Esophagus muscularis mucosa (tissue), 4 donors: Measurements from ENCODE around the gene MAN1B1.

ENCODE experiments used
- EP300 ChIP-seq: sonication (generic); formaldehyde crosslinking; IDR thresholded peaks from one replicate; pipeline ENCODE4 v1.6.1; 2017; ENCODE audit warnings: antibody characterized with exemption
- POLR2A ChIP-seq: fragments of 450-650 bp; IDR thresholded peaks from one replicate; pipeline ENCODE4 v1.6.1; 2017; ENCODE audit warnings: antibody characterized with exemption, moderate library complexity, mild to moderate bottlenecking, low read depth
- POLR2AphosphoS5 ChIP-seq, 2 donors: sonication (generic); formaldehyde crosslinking; IDR thresholded peaks; one replicate each; pipeline ENCODE4 v1.6.1; 2017; ENCODE audit warnings: antibody characterized with exemption in 2 of 2
- TF ChIP-seq, protein P1 (sequence below), 3 experiments: fragments of 200-600 bp in 2 of 3; fragments of 450-650 bp in 1 of 3; sonication (generic) in 2 of 3; IDR thresholded peaks; one replicate each; pipeline ENCODE4 v1.5.1; 2017 to 2019; ENCODE audit warnings: antibody characterized with exemption in 3 of 3, mild to moderate bottlenecking in 2 of 3, moderate library complexity in 1 of 3

DNA sequence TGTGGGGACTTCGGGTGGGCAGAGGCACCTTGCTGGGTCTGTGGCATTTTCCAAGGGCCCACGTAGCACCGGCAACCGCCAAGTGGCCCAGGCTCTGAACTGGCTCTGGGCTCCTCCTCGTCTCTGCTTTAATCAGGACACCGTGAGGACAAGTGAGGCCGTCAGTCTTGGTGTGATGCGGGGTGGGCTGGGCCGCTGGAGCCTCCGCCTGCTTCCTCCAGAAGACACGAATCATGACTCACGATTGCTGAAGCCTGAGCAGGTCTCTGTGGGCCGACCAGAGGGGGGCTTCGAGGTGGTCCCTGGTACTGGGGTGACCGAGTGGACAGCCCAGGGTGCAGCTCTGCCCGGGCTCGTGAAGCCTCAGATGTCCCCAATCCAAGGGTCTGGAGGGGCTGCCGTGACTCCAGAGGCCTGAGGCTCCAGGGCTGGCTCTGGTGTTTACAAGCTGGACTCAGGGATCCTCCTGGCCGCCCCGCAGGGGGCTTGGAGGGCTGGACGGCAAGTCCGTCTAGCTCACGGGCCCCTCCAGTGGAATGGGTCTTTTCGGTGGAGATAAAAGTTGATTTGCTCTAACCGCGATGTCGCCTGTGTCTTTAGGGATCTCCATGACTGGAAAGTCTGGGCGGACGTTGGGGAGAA, 21.9 kb downstream of the MAN1B1 start:
- TF ChIP-seq, protein P1, sequence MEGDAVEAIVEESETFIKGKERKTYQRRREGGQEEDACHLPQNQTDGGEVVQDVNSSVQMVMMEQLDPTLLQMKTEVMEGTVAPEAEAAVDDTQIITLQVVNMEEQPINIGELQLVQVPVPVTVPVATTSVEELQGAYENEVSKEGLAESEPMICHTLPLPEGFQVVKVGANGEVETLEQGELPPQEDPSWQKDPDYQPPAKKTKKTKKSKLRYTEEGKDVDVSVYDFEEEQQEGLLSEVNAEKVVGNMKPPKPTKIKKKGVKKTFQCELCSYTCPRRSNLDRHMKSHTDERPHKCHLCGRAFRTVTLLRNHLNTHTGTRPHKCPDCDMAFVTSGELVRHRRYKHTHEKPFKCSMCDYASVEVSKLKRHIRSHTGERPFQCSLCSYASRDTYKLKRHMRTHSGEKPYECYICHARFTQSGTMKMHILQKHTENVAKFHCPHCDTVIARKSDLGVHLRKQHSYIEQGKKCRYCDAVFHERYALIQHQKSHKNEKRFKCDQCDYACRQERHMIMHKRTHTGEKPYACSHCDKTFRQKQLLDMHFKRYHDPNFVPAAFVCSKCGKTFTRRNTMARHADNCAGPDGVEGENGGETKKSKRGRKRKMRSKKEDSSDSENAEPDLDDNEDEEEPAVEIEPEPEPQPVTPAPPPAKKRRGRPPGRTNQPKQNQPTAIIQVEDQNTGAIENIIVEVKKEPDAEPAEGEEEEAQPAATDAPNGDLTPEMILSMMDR (IDR thresholded peaks at IDR 0.05), result no peak
- TF ChIP-seq POLR2A (no peak), POLR2AphosphoS5 (IDR thresholded peaks at IDR 0.05) (no peak), EP300 (no peak)
